IMR-90 (cell line): ENCODE results near the gene ANKS3. TPM values are rescaled to one million over a fixed set of nuclear protein-coding genes. Genes with fewer than 3 reads are reported as not detected.

ENCODE experiments used
- ATAC-seq: fragments of 200-7000 bp; cut with Tn5 transposase; 2 replicates; pipeline ENCODE4 v1.9.1; 2020; ENCODE audit warnings: low read depth, mild to moderate bottlenecking, moderate library complexity
- BruUV-seq: library from RNA; stranded (reverse); fragments of 400-500 nt; replicated peaks from 2 replicates; lab custom pipeline; 2021; lab: Mats Ljungman, UMichigan
- CTCF ChIA-PET: fragments of 300-600 bp; formaldehyde crosslinking; extraction: SDS; loops from one replicate; lab custom pipeline; 2021; ENCODE audit warnings: antibody characterized with exemption; lab: Yijun Ruan, JAX
- POLR2A ChIA-PET: fragments of 300-600 bp; sonication (Branson Sonifier 250); formaldehyde crosslinking; loops from one replicate; lab custom pipeline; 2022; ENCODE audit warnings: antibody characterized with exemption; ENCODE audit not compliant: unreplicated experiment; lab: Charles Lee
- DNase-seq: peaks from one replicate; pipeline ENCODE4 v3.0.0; 2013
- H2AFZ ChIP-seq: replicated peaks from 2 replicates; pipeline ENCODE3; 2013; ENCODE audit warnings: low read length, mild to moderate bottlenecking; ENCODE audit not compliant: poor library complexity
- H2AK5ac ChIP-seq: 2 replicates; pipeline ENCODE4 v1.6.1; 2013; ENCODE audit warnings: low read depth, low read length, inconsistent platforms
- H2AK9ac ChIP-seq: replicated peaks from 2 replicates; pipeline ENCODE3; 2013; ENCODE audit warnings: mild to moderate bottlenecking, low read depth, low read length, moderate library complexity; ENCODE audit not compliant: poor library complexity
- H2BK120ac ChIP-seq: 2 replicates; pipeline ENCODE4 v1.6.1; 2013; ENCODE audit warnings: low read depth, low read length, inconsistent platforms
- H2BK15ac ChIP-seq: 3 replicates; pipeline ENCODE4 v1.6.1; 2013; ENCODE audit warnings: low read depth, low read length, inconsistent platforms
- H2BK20ac ChIP-seq: 2 replicates; pipeline ENCODE4 v1.6.1; 2013; ENCODE audit warnings: low read depth, mild to moderate bottlenecking, inconsistent platforms, low read length, moderate library complexity
- H2BK5ac ChIP-seq: 2 replicates; pipeline ENCODE4 v1.6.1; 2013; ENCODE audit warnings: mild to moderate bottlenecking, low read depth, low read length, inconsistent platforms; ENCODE audit not compliant: poor library complexity, severe bottlenecking
- H3K14ac ChIP-seq: replicated peaks from 2 replicates; pipeline ENCODE4 v1.6.1; 2013; ENCODE audit warnings: low read depth, low read length, inconsistent platforms
- H3K18ac ChIP-seq: 2 replicates; pipeline ENCODE4 v1.6.1; 2013; ENCODE audit warnings: low read depth, low read length, control low read depth
- H3K23ac ChIP-seq: 2 replicates; pipeline ENCODE4 v1.6.1; 2013; ENCODE audit warnings: low read depth, low read length, inconsistent platforms
- H3K27ac ChIP-seq: 2 replicates; pipeline ENCODE4 v1.5.1; 2013; ENCODE audit warnings: mild to moderate bottlenecking, control low read depth, low read length; ENCODE audit not compliant: insufficient read depth
- H3K27me3 ChIP-seq: 2 replicates; pipeline ENCODE4 v1.6.1; 2013; ENCODE audit warnings: low read length; ENCODE audit not compliant: control insufficient read depth, insufficient read depth
- H3K36me3 ChIP-seq: 2 replicates; pipeline ENCODE4 v1.6.1; 2013; ENCODE audit warnings: low read length, mixed read lengths; ENCODE audit not compliant: control insufficient read depth, insufficient read depth
- H3K4ac ChIP-seq: 2 replicates; pipeline ENCODE4 v1.6.1; 2013; ENCODE audit warnings: low read depth, low read length, inconsistent platforms
- H3K4me1 ChIP-seq: 2 replicates; pipeline ENCODE4 v1.6.1; 2013; ENCODE audit warnings: low read length, mixed read lengths; ENCODE audit not compliant: control insufficient read depth, insufficient read depth
- H3K4me2 ChIP-seq: 2 replicates; pipeline ENCODE4 v1.6.1; 2013; ENCODE audit warnings: low read depth, mild to moderate bottlenecking, control low read depth, low read length, moderate library complexity
- H3K4me3 ChIP-seq: 2 replicates; pipeline ENCODE4 v1.5.1; 2013; ENCODE audit warnings: low read depth, mild to moderate bottlenecking, control low read depth, low read length, moderate library complexity; ENCODE audit not compliant: insufficient read depth
- H3K56ac ChIP-seq: 2 replicates; pipeline ENCODE4 v1.6.1; 2013; ENCODE audit warnings: low read length, inconsistent platforms; ENCODE audit not compliant: insufficient read depth; ENCODE audit errors: extremely low read depth
- H3K79me1 ChIP-seq, 2 experiments: 2 replicates each; pipeline ENCODE4 v1.6.1; 2013; ENCODE audit warnings: low read length in 2 of 2, inconsistent platforms in 1 of 2, low read depth in 1 of 2
- H3K9ac ChIP-seq: 2 replicates; pipeline ENCODE4 v1.6.1; 2013; ENCODE audit warnings: low read depth, low read length, control low read depth
- H3K9me1 ChIP-seq: 2 replicates; pipeline ENCODE4 v1.6.1; 2013; ENCODE audit warnings: low read length, inconsistent platforms; ENCODE audit not compliant: insufficient read depth
- H3K9me3 ChIP-seq: 2 replicates; pipeline ENCODE4 v1.6.1; 2013; ENCODE audit warnings: low read length; ENCODE audit not compliant: control insufficient read depth, insufficient read depth
- H4K20me1 ChIP-seq: 2 replicates; pipeline ENCODE4 v1.6.1; 2013; ENCODE audit warnings: low read length, inconsistent platforms; ENCODE audit not compliant: insufficient read depth
- H4K5ac ChIP-seq: 2 replicates; pipeline ENCODE4 v1.6.1; 2013; ENCODE audit warnings: mild to moderate bottlenecking, low read depth, low read length, control low read depth
- H4K8ac ChIP-seq, 2 experiments: 2 replicates each; pipeline ENCODE4 v1.6.1; 2013; ENCODE audit warnings: low read depth in 2 of 2, low read length in 2 of 2, control low read depth in 1 of 2, inconsistent platforms in 1 of 2
- H4K91ac ChIP-seq: 2 replicates; pipeline ENCODE4 v1.6.1; 2013; ENCODE audit warnings: low read depth, low read length, inconsistent platforms; ENCODE audit not compliant: insufficient read depth
- BHLHE40 ChIP-seq: fragments of 150-350 bp; IDR thresholded peaks from 2 replicates; pipeline ENCODE4 v1.6.1; 2016; ENCODE audit warnings: mild to moderate bottlenecking, low read depth, low read length
- MXI1 ChIP-seq: IDR thresholded peaks from 2 replicates; pipeline ENCODE4 v1.6.1; 2012; ENCODE audit warnings: low read depth, mild to moderate bottlenecking, low read length, moderate library complexity, borderline replicate concordance
- POLR2A ChIP-seq: IDR thresholded peaks from 2 replicates; pipeline ENCODE4 v1.6.1; 2012; ENCODE audit warnings: mild to moderate bottlenecking, low read depth, low read length
- RAD21 ChIP-seq: IDR thresholded peaks from 2 replicates; pipeline ENCODE4 v1.6.1; 2012; ENCODE audit warnings: low read length, improper control_type of control experiment
- RCOR1 ChIP-seq: IDR thresholded peaks from 2 replicates; pipeline ENCODE4 v1.6.1; 2012; ENCODE audit warnings: mild to moderate bottlenecking, low read length, improper control_type of control experiment; ENCODE audit not compliant: insufficient replicate concordance
- RFX5 ChIP-seq: IDR thresholded peaks from 2 replicates; pipeline ENCODE4 v1.8.0; 2012; ENCODE audit warnings: low read depth, mild to moderate bottlenecking, low read length, moderate library complexity
- SMC3 ChIP-seq: fragments of 150-350 bp; IDR thresholded peaks from 2 replicates; pipeline ENCODE4 v1.6.1; 2016; ENCODE audit warnings: low read depth, mild to moderate bottlenecking, antibody characterized with exemption, low read length, moderate library complexity
- WGBS, 2 experiments: methylation state at CpG; one replicate each; pipeline versions ENCODE4 v1.1.5 to v1.1.7; 2013; ENCODE audit warnings: missing lambda C conversion rate in 2 of 2; ENCODE audit not compliant: insufficient read length in 1 of 2; ENCODE audit errors: extremely low coverage in 2 of 2; 5-methylcytosine and 5-hydroxymethylcytosine counted together
- dilution Hi-C: fragments of 300-500 bp; cut with HindIII; formaldehyde crosslinking; loops from one replicate; pipeline ENCODE4 v1.14.3; 2018; ENCODE audit warnings: low sequenced_read_pairs; ENCODE audit not compliant: unreplicated experiment
- in situ Hi-C: fragments of 300-500 bp; cut with MboI; formaldehyde crosslinking; loops from 3 replicates; pipeline ENCODE4 v1.14.3; 2019; ENCODE audit warnings: low sequenced_read_pairs, inconsistent platforms, mixed read lengths
- intact Hi-C: fragments of 100-400 bp; cut with micrococcal nuclease; formaldehyde crosslinking; loops from 2 replicates; pipeline ENCODE4 v1.10.0; 2022
- polyA plus RNA-seq, 3 experiments: library from polyadenylated mRNA; depleted of rRNA; stranded (reverse); fragments of >200 nt; gene quantifications; 2 replicates each; pipeline ENCODE4 v1.2.3, GENCODE V29; 2012; ENCODE audit warnings: low replicate concordance in 1 of 3
- total RNA-seq: library from RNA; depleted of rRNA; stranded (reverse); fragments of >200 nt; gene quantifications from 2 replicates; pipeline ENCODE4 v1.2.3, GENCODE V29; 2012
- TF ChIP-seq, protein P1 (sequence below): conservative IDR thresholded peaks from 2 replicates; pipeline ENCODE4 v1.5.1; 2012; ENCODE audit warnings: mild to moderate bottlenecking, low read depth, low read length, improper control_type of control experiment

The ANKS3 gene
- total and polyA plus RNA-seq, 2 of the 4 experiments (the other 2 are of a cell fraction) = 24.4 to 25.0 TPM

DNA sequence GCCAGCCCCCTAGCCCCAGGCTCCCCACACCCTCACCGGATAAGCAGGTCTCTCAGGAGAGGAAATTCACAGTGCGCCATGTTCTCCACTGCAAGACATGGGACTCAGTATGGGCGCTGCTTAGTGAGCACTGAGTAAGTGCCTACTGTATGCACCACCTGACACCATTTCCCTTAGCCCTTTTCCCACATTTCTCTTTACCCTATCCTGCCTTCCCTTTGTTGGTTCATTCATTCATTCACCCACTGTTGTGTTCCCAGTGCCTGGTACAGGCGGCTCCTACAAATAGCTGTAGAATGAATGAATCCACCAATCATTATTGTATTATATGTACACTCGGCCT, 44.0 kb upstream of the ANKS3 start:
- H3K56ac ChIP-seq = no peak overlapping the region
- BruUV-seq = no TSS peak
- dilution Hi-C loops = no loop called here
- ChIA-PET CTCF (no interaction called here), POLR2A (no interaction called here)
- no peaks in the 10 kb centered on the region for H3K79me1 ChIP-seq
- no peak overlapping the region for H4K91ac ChIP-seq
- no peak for DNase-seq
- no peak overlapping the region for H2BK20ac ChIP-seq
- no peak overlapping the region for H3K4me2 ChIP-seq
- no peak overlapping the region for H3K9ac ChIP-seq
- no peak overlapping the region for H2AFZ ChIP-seq
- H3K4me1 ChIP-seq = no peaks in the 10 kb centered on the region
- ATAC-seq = no peak
- no peak overlapping the region for H3K27ac ChIP-seq
- no peak overlapping the region for H2AK5ac ChIP-seq
- no peak overlapping the region for H4K8ac ChIP-seq
- in situ Hi-C loops = no loop called here
- no peak overlapping the region for H3K18ac ChIP-seq
- H3K27me3 ChIP-seq = 0 out of 2 replicates have a peak, but pooled peaks cover 2% of the 10 kb centered on the region
- no peak overlapping the region for H2AK9ac ChIP-seq
- no peaks in the 10 kb centered on the region for H3K36me3 ChIP-seq
- WGBS, 2 experiments = 89% methylated on average over 3 of the region's 5 CpGs; no CpG with 5 or more reads in 1 of the 2 experiments
- H2BK15ac ChIP-seq = no peak overlapping the region
- no peak overlapping the region for H3K14ac ChIP-seq
- no peak overlapping the region for H3K4me3 ChIP-seq
- TF ChIP-seq SMC3 = no peak
- no peak for TF ChIP-seq RAD21
- no peak for TF ChIP-seq MXI1
- no peak for TF ChIP-seq POLR2A
- no peak for TF ChIP-seq RFX5
- TF ChIP-seq BHLHE40 = no peak
- TF ChIP-seq, protein P1, sequence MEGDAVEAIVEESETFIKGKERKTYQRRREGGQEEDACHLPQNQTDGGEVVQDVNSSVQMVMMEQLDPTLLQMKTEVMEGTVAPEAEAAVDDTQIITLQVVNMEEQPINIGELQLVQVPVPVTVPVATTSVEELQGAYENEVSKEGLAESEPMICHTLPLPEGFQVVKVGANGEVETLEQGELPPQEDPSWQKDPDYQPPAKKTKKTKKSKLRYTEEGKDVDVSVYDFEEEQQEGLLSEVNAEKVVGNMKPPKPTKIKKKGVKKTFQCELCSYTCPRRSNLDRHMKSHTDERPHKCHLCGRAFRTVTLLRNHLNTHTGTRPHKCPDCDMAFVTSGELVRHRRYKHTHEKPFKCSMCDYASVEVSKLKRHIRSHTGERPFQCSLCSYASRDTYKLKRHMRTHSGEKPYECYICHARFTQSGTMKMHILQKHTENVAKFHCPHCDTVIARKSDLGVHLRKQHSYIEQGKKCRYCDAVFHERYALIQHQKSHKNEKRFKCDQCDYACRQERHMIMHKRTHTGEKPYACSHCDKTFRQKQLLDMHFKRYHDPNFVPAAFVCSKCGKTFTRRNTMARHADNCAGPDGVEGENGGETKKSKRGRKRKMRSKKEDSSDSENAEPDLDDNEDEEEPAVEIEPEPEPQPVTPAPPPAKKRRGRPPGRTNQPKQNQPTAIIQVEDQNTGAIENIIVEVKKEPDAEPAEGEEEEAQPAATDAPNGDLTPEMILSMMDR = no peak
- no peak for TF ChIP-seq RCOR1
- H3K9me3 ChIP-seq = no peaks in the 10 kb centered on the region
- no peak overlapping the region for H4K5ac ChIP-seq
- no peaks in the 10 kb centered on the region for H3K9me1 ChIP-seq
- no peak overlapping the region for H2BK120ac ChIP-seq
- H2BK5ac ChIP-seq = no peak overlapping the region
- no peak overlapping the region for H3K23ac ChIP-seq
- intact Hi-C loops = no loop called here
- H3K4ac ChIP-seq = no peak overlapping the region
- H4K20me1 ChIP-seq = no peaks in the 10 kb centered on the region
